Colonic mucosa (tissue), 4 donors: ENCODE measurements around the gene TRPC3. TPM values are rescaled to one million over a fixed set of nuclear protein-coding genes. Genes with fewer than 3 reads are reported as not detected.

ENCODE experiments used
- DNase-seq: peaks from one replicate; pipeline ENCODE4 v3.0.0-alpha.2; 2020
- H3K27ac ChIP-seq: fragments of 200-600 bp; one replicate; pipeline ENCODE4 v1.8.0; 2021
- H3K27me3 ChIP-seq: fragments of 200-600 bp; one replicate; pipeline ENCODE4 v1.8.0; 2021
- H3K36me3 ChIP-seq: fragments of 200-600 bp; one replicate; pipeline ENCODE4 v1.8.0; 2021
- H3K4me1 ChIP-seq: fragments of 200-600 bp; one replicate; pipeline ENCODE4 v1.8.0; 2021; ENCODE audit warnings: mild to moderate bottlenecking
- H3K4me3 ChIP-seq: fragments of 200-600 bp; one replicate; pipeline ENCODE4 v1.8.0; 2021
- H3K9ac ChIP-seq, 2 donors: one replicate each; pipeline ENCODE4 v1.7.0; 2013; ENCODE audit warnings: control low read depth in 2 of 2, low read depth in 2 of 2, low read length in 2 of 2
- H3K9me3 ChIP-seq: fragments of 200-600 bp; one replicate; pipeline ENCODE4 v1.8.0; 2021
- intact Hi-C: fragments of 100-400 bp; cut with DNase I; formaldehyde crosslinking; loops from one replicate; pipeline ENCODE4 v1.14.1; 2022
- total RNA-seq, 2 donors: library from RNA; stranded (reverse); fragmentation: NEBNext Ultra II Directional in 1 of 2; extraction: Animal tissue kit (Norgen Biotek cat#: 25700) in 1 of 2; gene quantifications; one replicate each; pipeline ENCODE4 v1.2.1, GENCODE V29; 2021
- TF ChIP-seq, protein P1 (sequence below): fragments of 200-600 bp; IDR thresholded peaks from one replicate; pipeline ENCODE4 v1.8.0; 2022; ENCODE audit warnings: antibody characterized with exemption, mild to moderate bottlenecking
- donor health status: healthy.
- donor health status: DM: no; HTN: no; CAD: no.
- donor health status: DM: no; HTN: no; CAD: no.

TRPC3 gene
- total RNA-seq, 2 donors from 2014 or later: 0.15 TPM; not detected in 1

GRCh38 chr4:121877041-121877773 lies 74.7 kb downstream of the TRPC3 start:
- TF ChIP-seq, protein P1, sequence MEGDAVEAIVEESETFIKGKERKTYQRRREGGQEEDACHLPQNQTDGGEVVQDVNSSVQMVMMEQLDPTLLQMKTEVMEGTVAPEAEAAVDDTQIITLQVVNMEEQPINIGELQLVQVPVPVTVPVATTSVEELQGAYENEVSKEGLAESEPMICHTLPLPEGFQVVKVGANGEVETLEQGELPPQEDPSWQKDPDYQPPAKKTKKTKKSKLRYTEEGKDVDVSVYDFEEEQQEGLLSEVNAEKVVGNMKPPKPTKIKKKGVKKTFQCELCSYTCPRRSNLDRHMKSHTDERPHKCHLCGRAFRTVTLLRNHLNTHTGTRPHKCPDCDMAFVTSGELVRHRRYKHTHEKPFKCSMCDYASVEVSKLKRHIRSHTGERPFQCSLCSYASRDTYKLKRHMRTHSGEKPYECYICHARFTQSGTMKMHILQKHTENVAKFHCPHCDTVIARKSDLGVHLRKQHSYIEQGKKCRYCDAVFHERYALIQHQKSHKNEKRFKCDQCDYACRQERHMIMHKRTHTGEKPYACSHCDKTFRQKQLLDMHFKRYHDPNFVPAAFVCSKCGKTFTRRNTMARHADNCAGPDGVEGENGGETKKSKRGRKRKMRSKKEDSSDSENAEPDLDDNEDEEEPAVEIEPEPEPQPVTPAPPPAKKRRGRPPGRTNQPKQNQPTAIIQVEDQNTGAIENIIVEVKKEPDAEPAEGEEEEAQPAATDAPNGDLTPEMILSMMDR: no peak
- Histone ChIP-seq H3K27me3 (no peaks in the 10 kb centered on the region), H3K27ac (no peak overlapping the region), H3K9me3 (no peaks in the 10 kb centered on the region), H3K4me1 (no peaks in the 10 kb centered on the region), H3K9ac (no peak overlapping the region), H3K36me3 (no peaks in the 10 kb centered on the region), H3K4me3 (no peak overlapping the region)
- no peak for DNase-seq
- intact Hi-C loops: no loop called here

GRCh38 chr4:121876070-121876469 lies 75.8 kb downstream of the TRPC3 start:
- no peak overlapping the region for H3K9ac ChIP-seq
- no peak for DNase-seq
- no peaks in the 10 kb centered on the region for H3K4me1 ChIP-seq
- H3K9me3 ChIP-seq: no peaks in the 10 kb centered on the region
- H3K4me3 ChIP-seq: no peak overlapping the region
- intact Hi-C loops: no loop called here
- TF ChIP-seq, protein P1: no peak
- no peaks in the 10 kb centered on the region for H3K36me3 ChIP-seq
- no peaks in the 10 kb centered on the region for H3K27me3 ChIP-seq
- no peak overlapping the region for H3K27ac ChIP-seq

DNA sequence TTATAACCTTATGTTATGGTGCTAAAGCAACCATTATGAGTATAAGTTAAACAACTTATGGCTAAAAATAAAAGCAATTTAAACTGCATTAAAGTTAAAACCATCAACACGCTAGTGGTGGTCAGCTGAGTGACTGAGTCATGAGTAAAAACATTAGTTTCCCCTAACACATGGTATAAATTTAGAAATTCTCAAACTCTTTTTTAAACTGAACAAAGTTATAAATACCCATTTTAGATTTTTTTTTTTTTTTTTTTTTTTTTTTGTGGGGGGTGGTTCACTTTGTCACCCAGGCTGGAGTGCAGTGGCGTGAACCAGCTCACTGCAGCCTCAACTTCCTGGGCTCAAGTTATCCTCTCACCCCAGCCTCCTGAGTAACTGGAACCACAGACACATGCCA lies 76.2 kb downstream of the TRPC3 start:
- H3K9me3 ChIP-seq: no peaks in the 10 kb centered on the region
- DNase-seq: no peak
- no peaks in the 10 kb centered on the region for H3K4me1 ChIP-seq
- TF ChIP-seq, protein P1: no peak
- no peaks in the 10 kb centered on the region for H3K36me3 ChIP-seq
- no peak overlapping the region for H3K27ac ChIP-seq
- H3K27me3 ChIP-seq: no peaks in the 10 kb centered on the region
- no peak overlapping the region for H3K9ac ChIP-seq
- no peak overlapping the region for H3K4me3 ChIP-seq
- intact Hi-C loops: no loop called here

- Histone ChIP-seq H3K9ac (no peak overlapping the region), H3K4me1 (no peaks in the 10 kb centered on the region), H3K27ac (no peak overlapping the region), H3K4me3 (no peak overlapping the region), H3K9me3 (no peaks in the 10 kb centered on the region), H3K27me3 (no peaks in the 10 kb centered on the region), H3K36me3 (no peaks in the 10 kb centered on the region)
- no peak for DNase-seq
- intact Hi-C loops: no loop called here
- TF ChIP-seq, protein P1: no peak
Measured at GRCh38 chr4:121873604-121874003, 78.3 kb downstream of the TRPC3 start.

DNA sequence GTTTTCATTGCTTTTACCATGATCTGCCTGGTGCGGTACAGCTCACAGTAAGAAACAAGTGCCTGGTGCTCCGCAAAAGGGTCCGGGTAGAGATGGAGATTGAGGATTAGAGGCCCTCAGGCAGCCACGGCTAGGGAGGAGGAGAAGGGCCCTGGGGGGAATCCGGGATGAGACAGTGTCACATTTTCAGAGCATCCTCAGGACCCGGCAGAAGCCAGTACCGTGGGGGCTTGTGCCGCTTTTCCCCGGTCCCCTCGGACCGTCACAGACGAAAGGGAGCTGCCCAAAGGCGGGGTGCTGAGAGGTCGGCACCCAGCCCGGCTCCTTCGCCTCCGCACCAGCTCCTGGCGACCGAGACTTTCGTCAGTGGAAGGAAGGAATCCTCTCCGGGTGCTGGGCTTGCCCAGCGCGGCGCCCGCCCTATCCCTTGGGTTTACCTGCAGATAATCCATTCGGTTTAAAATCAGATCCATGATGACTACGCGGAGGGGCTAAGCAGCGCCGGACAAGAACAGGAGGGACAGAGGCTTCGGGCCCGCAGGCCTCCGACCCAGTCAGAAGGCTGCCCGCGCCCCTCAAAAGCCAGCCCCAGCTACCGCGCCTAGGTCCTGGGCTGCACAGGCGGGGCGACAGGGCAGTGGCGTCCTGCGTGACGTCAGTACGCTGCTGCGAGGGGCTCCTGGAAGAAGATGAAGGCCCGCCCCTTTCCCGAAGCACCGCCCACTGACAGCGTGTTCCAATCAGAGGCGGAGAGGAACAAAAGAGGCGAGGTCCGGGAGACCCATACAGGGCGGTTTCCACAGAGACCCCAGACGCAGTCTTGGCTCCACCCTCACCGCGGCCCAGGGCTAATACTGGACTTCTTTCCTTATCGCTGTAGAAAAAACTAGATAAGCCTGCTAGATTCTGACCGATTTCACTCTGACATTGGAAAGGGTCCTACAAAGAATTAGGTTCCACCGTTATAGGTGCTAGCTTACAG lies 81.7 kb downstream of the TRPC3 start, which contains the start of gene BBS7:
Gene BBS7, minus strand, starts transcription at position 634 of the 982 bp plus-strand sequence. Its CDS starts 161 bp downstream, at position 473.
- H3K27me3 ChIP-seq: no peaks in the 10 kb centered on the region
- intact Hi-C loops: no loop called here
- peak within 1 kb of the TSS; percentile 74 for H3K27ac ChIP-seq
- no peaks in the 10 kb centered on the region for H3K9me3 ChIP-seq
- H3K4me1 ChIP-seq: no peaks in the 10 kb centered on the region
- no peaks in the 10 kb centered on the region for H3K36me3 ChIP-seq
- peak; percentile 100 for DNase-seq
- H3K9ac ChIP-seq: peak within 1 kb of the TSS; percentile 79 to 84
- TF ChIP-seq, protein P1: no peak
- peak within 1 kb of the TSS; percentile 53 for H3K4me3 ChIP-seq
